ENCODE results near the gene EMILIN1.
"Not testable (repeated sequence)": the region's sequence is repeated elsewhere in the genome, so short reads cannot be mapped to it uniquely, and the experiment has no call there.

The EMILIN1 gene

GRCh38 chr2:27070653-27071276, 7.7 kb upstream of the EMILIN1 start:
- peaks cover 31% of the 10 kb centered on the region for H3K36me3 Mint-ChIP-seq
- peak overlapping the region; percentile 89 for H3K4me3 Mint-ChIP-seq
- no peaks in the 10 kb centered on the region for H3K9me3 Mint-ChIP-seq
- ATAC-seq = no peak
- H3K27ac Mint-ChIP-seq = peak overlapping the region; percentile 81
- peaks cover 65% of the 10 kb centered on the region for H3K4me1 Mint-ChIP-seq
- no peaks in the 10 kb centered on the region for H3K27me3 Mint-ChIP-seq

GRCh38 chr2:27071277-27071989, 7.0 kb upstream of the EMILIN1 start, which contains the start of gene OST4:
OST4 (minus strand) TSS chr2:27071654.
- H3K36me3 Mint-ChIP-seq = peaks cover 24% of the 10 kb centered on the region
- H3K4me3 Mint-ChIP-seq = peak within 1 kb of the TSS; percentile 89
- ATAC-seq = peak; percentile 98
- peaks cover 65% of the 10 kb centered on the region for H3K4me1 Mint-ChIP-seq
- H3K27ac Mint-ChIP-seq = peak within 1 kb of the TSS; percentile 81
- peaks cover 2% of the 10 kb centered on the region for H3K9me3 Mint-ChIP-seq
- no peaks in the 10 kb centered on the region for H3K27me3 Mint-ChIP-seq

GRCh38 chr2:27071990-27072830, 6.2 kb upstream of the EMILIN1 start:
- Mint-ChIP-seq H3K36me3 (peaks cover 23% of the 10 kb centered on the region), H3K4me1 (peaks cover 68% of the 10 kb centered on the region), H3K4me3 (peak overlapping the region; percentile 89), H3K27ac (peak overlapping the region; percentile 81), H3K27me3 (no peaks in the 10 kb centered on the region), H3K9me3 (peaks cover 2% of the 10 kb centered on the region)
- no peak for ATAC-seq

- H3K27ac Mint-ChIP-seq = peak overlapping the region; percentile 44
- H3K36me3 Mint-ChIP-seq = peaks cover 23% of the 10 kb centered on the region
- H3K4me3 Mint-ChIP-seq = peak overlapping the region; percentile 89
- H3K27me3 Mint-ChIP-seq = no peaks in the 10 kb centered on the region
- peaks cover 75% of the 10 kb centered on the region for H3K4me1 Mint-ChIP-seq
- no peak for ATAC-seq
- peaks cover 2% of the 10 kb centered on the region for H3K9me3 Mint-ChIP-seq
Measured at GRCh38 chr2:27072920-27073319, 5.5 kb upstream of the EMILIN1 start.

- Mint-ChIP-seq H3K27me3 (no peaks in the 10 kb centered on the region), H3K9me3 (peaks cover 2% of the 10 kb centered on the region), H3K27ac (peak overlapping the region; percentile 44), H3K4me3 (no peak overlapping the region), H3K4me1 (peaks cover 69% of the 10 kb centered on the region), H3K36me3 (peaks cover 15% of the 10 kb centered on the region)
- ATAC-seq = no peak
Measured at GRCh38 chr2:27073782-27074181, 4.6 kb upstream of the EMILIN1 start.

- peaks cover 59% of the 10 kb centered on the region for H3K4me1 Mint-ChIP-seq
- H3K9me3 Mint-ChIP-seq = peaks cover 2% of the 10 kb centered on the region
- no peaks in the 10 kb centered on the region for H3K27me3 Mint-ChIP-seq
- peak overlapping the region; percentile 8 for H3K4me3 Mint-ChIP-seq
- peak overlapping the region; percentile 51 for H3K27ac Mint-ChIP-seq
- ATAC-seq = no peak
- peaks cover 3% of the 10 kb centered on the region for H3K36me3 Mint-ChIP-seq
Measured at GRCh38 chr2:27074738-27075565, 3.5 kb upstream of the EMILIN1 start.

- H3K27ac Mint-ChIP-seq = peak overlapping the region; percentile 51
- H3K9me3 Mint-ChIP-seq, H3K36me3 Mint-ChIP-seq, ATAC-seq, H3K27me3 Mint-ChIP-seq: not testable (repeated sequence)
- peak overlapping the region; percentile 8 for H3K4me3 Mint-ChIP-seq
- H3K4me1 Mint-ChIP-seq = peaks cover 59% of the 10 kb centered on the region
Measured at GRCh38 chr2:27075566-27075871, 2.9 kb upstream of the EMILIN1 start.

- Mint-ChIP-seq H3K27me3 (no peaks in the 10 kb centered on the region), H3K36me3 (no peaks in the 10 kb centered on the region), H3K4me1 (peaks cover 62% of the 10 kb centered on the region), H3K4me3 (peak overlapping the region; percentile 38), H3K27ac (peak overlapping the region; percentile 51), H3K9me3 (peaks cover 2% of the 10 kb centered on the region)
- ATAC-seq = no peak
Measured at GRCh38 chr2:27076323-27076722, 2.1 kb upstream of the EMILIN1 start.

GRCh38 chr2:27077231-27077630, 1.2 kb upstream of the EMILIN1 start:
- no peak overlapping the region for H3K4me3 Mint-ChIP-seq
- H3K27me3 Mint-ChIP-seq = no peaks in the 10 kb centered on the region
- H3K4me1 Mint-ChIP-seq = peaks cover 62% of the 10 kb centered on the region
- H3K9me3 Mint-ChIP-seq = peaks cover 2% of the 10 kb centered on the region
- no peak for ATAC-seq
- H3K36me3 Mint-ChIP-seq = no peaks in the 10 kb centered on the region
- H3K27ac Mint-ChIP-seq = peak overlapping the region; percentile 5

- Mint-ChIP-seq H3K4me3 (no peak overlapping the region), H3K9me3 (peaks cover 2% of the 10 kb centered on the region), H3K4me1 (peaks cover 52% of the 10 kb centered on the region), H3K27ac (peak overlapping the region; percentile 79), H3K27me3 (no peaks in the 10 kb centered on the region), H3K36me3 (no peaks in the 10 kb centered on the region)
- ATAC-seq = no peak
Measured at GRCh38 chr2:27079233-27080139, 1.1 kb downstream of the EMILIN1 start.

- H3K36me3 Mint-ChIP-seq = no peaks in the 10 kb centered on the region
- peak overlapping the region; percentile 79 for H3K27ac Mint-ChIP-seq
- no peak for ATAC-seq
- H3K9me3 Mint-ChIP-seq = peaks cover 2% of the 10 kb centered on the region
- no peak overlapping the region for H3K4me3 Mint-ChIP-seq
- peaks cover 47% of the 10 kb centered on the region for H3K4me1 Mint-ChIP-seq
- no peaks in the 10 kb centered on the region for H3K27me3 Mint-ChIP-seq
Measured at GRCh38 chr2:27080140-27080469, 1.7 kb downstream of the EMILIN1 start.

GRCh38 chr2:27080603-27080936, 2.2 kb downstream of the EMILIN1 start:
- Mint-ChIP-seq H3K27me3 (no peaks in the 10 kb centered on the region), H3K4me1 (peaks cover 47% of the 10 kb centered on the region), H3K27ac (peak overlapping the region; percentile 79), H3K9me3 (peaks cover 2% of the 10 kb centered on the region), H3K4me3 (peak overlapping the region; percentile 11), H3K36me3 (no peaks in the 10 kb centered on the region)
- ATAC-seq = no peak

GRCh38 chr2:27081984-27082772, 3.8 kb downstream of the EMILIN1 start:
- no peaks in the 10 kb centered on the region for H3K27me3 Mint-ChIP-seq
- peak overlapping the region; percentile 79 for H3K27ac Mint-ChIP-seq
- H3K9me3 Mint-ChIP-seq = no peaks in the 10 kb centered on the region
- no peaks in the 10 kb centered on the region for H3K36me3 Mint-ChIP-seq
- peaks cover 44% of the 10 kb centered on the region for H3K4me1 Mint-ChIP-seq
- no peak for ATAC-seq
- H3K4me3 Mint-ChIP-seq = no peak overlapping the region

Measured in stimulated activated memory B cell treated with anti-CD40 and anti-IgM and Interleukin-4, amounts not matched to agents 10 μg/mL and 1 μg/mL and 100 μg/mL, for 72 hours (primary cell).